ENCODE measurements around the gene TEAD4. TPM values are rescaled to one million over a fixed set of nuclear protein-coding genes. Genes with fewer than 3 reads are reported as not detected.
"Not testable (repeated sequence)": the region's sequence is repeated elsewhere in the genome, so short reads cannot be mapped to it uniquely, and the experiment has no call there.

TEAD4 gene
- polyA plus RNA-seq, 1 donor: 5.5 TPM

DNA sequence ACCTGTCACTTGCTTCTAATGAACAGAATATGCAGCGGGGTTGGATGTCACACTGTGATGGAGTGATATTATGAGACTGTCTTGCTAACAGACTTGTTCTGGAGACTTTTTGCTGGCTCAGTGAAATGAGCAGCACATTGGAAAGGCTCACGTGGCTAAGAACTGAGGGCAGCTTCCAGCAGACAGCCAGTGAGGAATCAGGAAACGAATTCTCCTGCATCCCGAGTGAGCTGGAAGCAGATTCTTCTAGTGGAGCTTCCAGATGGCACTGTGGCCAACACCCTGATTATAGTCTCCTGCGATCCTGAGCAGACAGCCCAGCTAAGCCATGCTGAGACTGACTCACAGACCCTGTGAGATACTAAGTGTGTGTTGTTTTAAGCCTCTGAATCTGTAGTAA, 101.9 kb downstream of the TEAD4 start:
- Histone ChIP-seq H3K27me3 (ENCODE audit: control insufficient read depth, insufficient read depth, low read length) (peaks cover 10% of the 10 kb centered on the region), H3K27ac (ENCODE audit: low read length) (no peak overlapping the region), H3K4me3 (ENCODE audit: low read length) (no peak overlapping the region), H3K9me3 (ENCODE audit: control insufficient read depth, low read depth, low read length) (no peaks in the 10 kb centered on the region), H3K4me1 (ENCODE audit: control insufficient read depth, insufficient read depth, low read length) (no peaks in the 10 kb centered on the region), H3K36me3 (ENCODE audit: control insufficient read depth, insufficient read depth, low read length) (no peaks in the 10 kb centered on the region)
- no CpG with 5 or more reads among the region's 5 CpGs for WGBS (ENCODE audit: insufficient coverage, low lambda C conversion rate)
- DNase-seq: no peak

- Histone ChIP-seq H3K27ac (ENCODE audit: low read length) (no peak overlapping the region), H3K4me3 (ENCODE audit: low read length) (no peak overlapping the region), H3K27me3 (ENCODE audit: control insufficient read depth, insufficient read depth, low read length) (peaks cover 10% of the 10 kb centered on the region), H3K36me3 (ENCODE audit: control insufficient read depth, insufficient read depth, low read length) (no peaks in the 10 kb centered on the region), H3K4me1 (ENCODE audit: control insufficient read depth, insufficient read depth, low read length) (no peaks in the 10 kb centered on the region), H3K9me3 (ENCODE audit: control insufficient read depth, low read depth, low read length) (no peaks in the 10 kb centered on the region)
- DNase-seq: no peak
- 71% methylated on average over 3 of the region's 3 CpGs for WGBS (ENCODE audit: insufficient coverage, low lambda C conversion rate)
Measured at GRCh38 chr12:3061501-3062215, 102.5 kb downstream of the TEAD4 start.

GRCh38 chr12:3065300-3065699, 106.1 kb downstream of the TEAD4 start:
- Histone ChIP-seq H3K4me3 (ENCODE audit: low read length) (no peak overlapping the region), H3K27me3 (ENCODE audit: control insufficient read depth, insufficient read depth, low read length) (peaks cover 10% of the 10 kb centered on the region), H3K27ac (ENCODE audit: low read length) (no peak overlapping the region), H3K36me3 (ENCODE audit: control insufficient read depth, insufficient read depth, low read length) (no peaks in the 10 kb centered on the region), H3K4me1 (ENCODE audit: control insufficient read depth, insufficient read depth, low read length) (no peaks in the 10 kb centered on the region), H3K9me3 (ENCODE audit: control insufficient read depth, low read depth, low read length) (no peaks in the 10 kb centered on the region)
- WGBS (ENCODE audit: insufficient coverage, low lambda C conversion rate): no CpG with 5 or more reads among the region's 2 CpGs
- no peak for DNase-seq

- not testable (repeated sequence) for H3K36me3 ChIP-seq (ENCODE audit: control insufficient read depth, insufficient read depth, low read length); H3K4me3 ChIP-seq (ENCODE audit: low read length); H3K4me1 ChIP-seq (ENCODE audit: control insufficient read depth, insufficient read depth, low read length); H3K9me3 ChIP-seq (ENCODE audit: control insufficient read depth, low read depth, low read length); H3K27me3 ChIP-seq (ENCODE audit: control insufficient read depth, insufficient read depth, low read length); DNase-seq; H3K27ac ChIP-seq (ENCODE audit: low read length)
- no CpG with 5 or more reads among the region's 3 CpGs for WGBS (ENCODE audit: insufficient coverage, low lambda C conversion rate)
Measured at GRCh38 chr12:3065846-3066245, 106.6 kb downstream of the TEAD4 start.

- Histone ChIP-seq H3K4me3 (ENCODE audit: low read length) (no peak overlapping the region), H3K27ac (ENCODE audit: low read length) (no peak overlapping the region), H3K9me3 (ENCODE audit: control insufficient read depth, low read depth, low read length) (no peaks in the 10 kb centered on the region), H3K27me3 (ENCODE audit: control insufficient read depth, insufficient read depth, low read length) (no peaks in the 10 kb centered on the region), H3K36me3 (ENCODE audit: control insufficient read depth, insufficient read depth, low read length) (no peaks in the 10 kb centered on the region), H3K4me1 (ENCODE audit: control insufficient read depth, insufficient read depth, low read length) (no peaks in the 10 kb centered on the region)
- WGBS (ENCODE audit: insufficient coverage, low lambda C conversion rate): 60% methylated on average over 1 of the region's 4 CpGs
- DNase-seq: no peak
Measured at GRCh38 chr12:3069714-3070113, 110.5 kb downstream of the TEAD4 start.

DNA sequence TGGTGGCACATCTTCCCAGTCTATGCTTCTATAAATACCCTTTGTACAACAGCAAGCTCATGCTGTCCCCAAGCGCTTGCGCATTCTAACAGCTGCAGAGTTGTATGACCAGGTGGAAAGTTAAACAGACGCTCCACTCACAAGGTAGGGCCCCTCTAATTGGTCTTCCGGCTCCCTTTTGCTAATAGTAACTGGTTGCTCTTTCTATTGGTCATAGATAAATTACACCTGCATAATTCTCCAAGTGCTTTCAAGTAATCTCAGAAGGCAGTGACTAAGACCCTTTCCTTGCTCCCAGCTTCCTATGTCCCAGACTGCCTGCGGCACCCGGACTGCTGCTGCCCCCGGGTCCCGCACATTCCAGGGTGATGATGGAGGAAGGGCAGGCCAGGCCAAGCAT, 111.9 kb downstream of the TEAD4 start:
- Histone ChIP-seq H3K27ac (ENCODE audit: low read length) (no peak overlapping the region), H3K9me3 (ENCODE audit: control insufficient read depth, low read depth, low read length) (no peaks in the 10 kb centered on the region), H3K4me1 (ENCODE audit: control insufficient read depth, insufficient read depth, low read length) (no peaks in the 10 kb centered on the region), H3K4me3 (ENCODE audit: low read length) (no peak overlapping the region), H3K36me3 (ENCODE audit: control insufficient read depth, insufficient read depth, low read length) (no peaks in the 10 kb centered on the region), H3K27me3 (ENCODE audit: control insufficient read depth, insufficient read depth, low read length) (no peaks in the 10 kb centered on the region)
- DNase-seq: peak; percentile 66 to 85
- WGBS (ENCODE audit: insufficient coverage, low lambda C conversion rate): no CpG with 5 or more reads among the region's 8 CpGs

- Histone ChIP-seq H3K4me1 (ENCODE audit: control insufficient read depth, insufficient read depth, low read length) (peaks cover 6% of the 10 kb centered on the region), H3K36me3 (ENCODE audit: control insufficient read depth, insufficient read depth, low read length) (no peaks in the 10 kb centered on the region), H3K27ac (ENCODE audit: low read length) (no peak overlapping the region), H3K4me3 (ENCODE audit: low read length) (no peak overlapping the region), H3K27me3 (ENCODE audit: control insufficient read depth, insufficient read depth, low read length) (no peaks in the 10 kb centered on the region), H3K9me3 (ENCODE audit: control insufficient read depth, low read depth, low read length) (no peaks in the 10 kb centered on the region)
- WGBS (ENCODE audit: insufficient coverage, low lambda C conversion rate): no CpG with 5 or more reads among the region's 25 CpGs
- no peak for DNase-seq
Measured at GRCh38 chr12:3071710-3072109, 112.5 kb downstream of the TEAD4 start.

DNA sequence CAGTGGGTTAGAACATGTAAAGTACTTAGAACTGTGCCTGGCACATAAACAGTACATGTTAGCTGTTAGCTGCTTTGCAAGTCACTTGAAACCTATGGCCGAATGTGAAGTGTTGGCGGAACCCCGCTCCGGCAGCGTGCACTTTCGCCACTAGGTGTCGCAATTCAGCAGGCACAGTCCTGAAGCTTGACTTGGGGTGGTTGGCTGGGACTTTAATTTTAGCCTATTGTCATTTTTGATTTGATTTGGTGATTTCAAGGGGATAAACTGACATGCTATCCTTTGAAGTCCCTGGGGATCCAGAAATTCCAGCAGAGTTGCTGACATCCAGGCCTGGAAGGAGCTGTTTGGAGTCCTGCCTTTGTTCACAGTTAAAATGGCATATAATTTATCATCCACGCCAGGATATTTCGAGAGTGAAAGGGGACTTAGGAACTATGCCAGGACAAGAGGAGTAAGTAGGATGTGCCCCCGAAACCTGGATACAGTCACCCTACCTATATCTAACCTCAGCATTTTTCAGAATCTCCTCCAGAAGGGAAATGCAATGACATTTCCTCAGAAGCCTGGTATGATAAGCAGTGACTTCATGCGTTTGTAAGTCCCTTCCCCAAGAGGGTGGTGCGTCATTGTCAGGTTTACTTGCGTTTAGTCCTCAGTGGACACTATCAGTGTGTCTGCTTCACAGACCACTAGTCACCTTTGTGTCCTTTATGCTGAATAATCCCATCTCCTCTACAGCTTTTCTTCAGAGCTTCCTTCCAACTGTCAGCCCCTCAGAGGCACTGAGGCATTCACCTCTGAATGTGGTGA, 114.4 kb downstream of the TEAD4 start:
- H3K36me3 ChIP-seq (ENCODE audit: control insufficient read depth, insufficient read depth, low read length): no peaks in the 10 kb centered on the region
- no CpG with 5 or more reads among the region's 13 CpGs for WGBS (ENCODE audit: insufficient coverage, low lambda C conversion rate)
- peak; percentile 74 to 75 for DNase-seq

DNA sequence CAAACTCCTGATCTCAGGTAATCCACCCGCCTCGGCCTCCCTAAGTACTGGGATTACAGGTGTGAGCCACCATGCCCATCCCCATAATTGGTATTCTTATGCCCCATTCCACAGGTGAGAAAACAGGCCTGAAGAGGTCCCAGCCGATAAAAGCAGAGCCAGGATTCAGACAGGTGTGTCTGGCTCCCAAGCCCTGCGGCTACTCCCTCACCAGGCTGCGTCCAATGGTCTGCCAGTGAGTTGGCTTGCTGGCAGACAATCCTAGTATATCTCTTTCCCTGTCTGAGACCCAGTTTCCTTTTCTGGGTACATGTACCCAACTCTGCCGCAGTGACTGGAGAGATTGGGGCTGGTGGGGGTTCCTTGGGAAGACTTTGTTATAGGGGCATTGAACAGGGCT, 116.1 kb downstream of the TEAD4 start:
- no peak overlapping the region for H3K4me3 ChIP-seq (ENCODE audit: low read length)
- no peaks in the 10 kb centered on the region for H3K27me3 ChIP-seq (ENCODE audit: control insufficient read depth, insufficient read depth, low read length)
- H3K27ac ChIP-seq (ENCODE audit: low read length): no peak overlapping the region
- no peaks in the 10 kb centered on the region for H3K36me3 ChIP-seq (ENCODE audit: control insufficient read depth, insufficient read depth, low read length)
- 100% methylated on average over 1 of the region's 6 CpGs for WGBS (ENCODE audit: insufficient coverage, low lambda C conversion rate)
- DNase-seq: no peak
- no peaks in the 10 kb centered on the region for H3K9me3 ChIP-seq (ENCODE audit: control insufficient read depth, low read depth, low read length)
- peaks cover 13% of the 10 kb centered on the region for H3K4me1 ChIP-seq (ENCODE audit: control insufficient read depth, insufficient read depth, low read length)

More for the DNA sequence above, 114.4 kb downstream of the TEAD4 start:
- Histone ChIP-seq H3K4me3 (ENCODE audit: low read length) (no peak overlapping the region), H3K27me3 (ENCODE audit: control insufficient read depth, insufficient read depth, low read length) (no peaks in the 10 kb centered on the region), H3K9me3 (ENCODE audit: control insufficient read depth, low read depth, low read length) (no peaks in the 10 kb centered on the region), H3K4me1 (ENCODE audit: control insufficient read depth, insufficient read depth, low read length) (peaks cover 13% of the 10 kb centered on the region), H3K27ac (ENCODE audit: low read length) (no peak overlapping the region)

- Histone ChIP-seq H3K27me3 (ENCODE audit: control insufficient read depth, insufficient read depth, low read length) (no peaks in the 10 kb centered on the region), H3K4me3 (ENCODE audit: low read length) (peak within 1 kb of the TSS; percentile 62), H3K9me3 (ENCODE audit: control insufficient read depth, low read depth, low read length) (no peaks in the 10 kb centered on the region), H3K27ac (ENCODE audit: low read length) (peak within 1 kb of the TSS; percentile 73), H3K36me3 (ENCODE audit: control insufficient read depth, insufficient read depth, low read length) (no peaks in the 10 kb centered on the region), H3K4me1 (ENCODE audit: control insufficient read depth, insufficient read depth, low read length) (peaks cover 23% of the 10 kb centered on the region)
- WGBS (ENCODE audit: insufficient coverage, low lambda C conversion rate): no CpG with 5 or more reads among the region's 95 CpGs
- peak; percentile 48 to 86 for DNase-seq
Measured at GRCh38 chr12:3076730-3077571, 117.8 kb downstream of the TEAD4 start, which contains the start of gene TSPAN9. TSS of gene TSPAN9 (plus strand) at chr12:3077379. CDS start at chr12:3201194, 123,815 bp downstream.
